GM12872 (cell line): Measurements from ENCODE around the gene TRAF1.

Experiments used
- TF ChIP-seq, protein P1 (sequence below): IDR thresholded peaks from 3 replicates; pipeline ENCODE4 v1.5.1; 2011; ENCODE audit warnings: low read depth, mild to moderate bottlenecking, low read length, moderate library complexity; ENCODE audit not compliant: insufficient read depth

The TRAF1 gene

DNA sequence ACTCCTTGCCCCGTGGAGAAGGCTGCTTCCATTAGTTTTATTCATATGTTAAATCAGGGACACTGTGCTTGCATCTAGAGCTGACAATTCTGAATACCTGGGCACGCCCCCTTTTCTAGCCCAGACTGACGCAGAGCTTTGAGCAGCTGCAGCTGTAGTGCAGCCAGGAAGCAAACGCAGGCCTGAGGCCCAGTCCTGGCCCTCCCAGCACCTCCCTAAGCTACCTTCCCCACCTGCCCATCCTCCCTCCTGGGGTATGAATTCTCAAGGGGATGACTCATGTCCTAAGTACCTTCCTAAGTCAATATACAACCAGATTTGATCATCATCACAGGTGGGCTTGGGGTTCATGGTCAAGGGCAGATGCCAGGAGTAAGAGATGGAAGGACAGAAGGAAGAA is 53.1 kb downstream of the TRAF1 start:
- TF ChIP-seq, protein P1, sequence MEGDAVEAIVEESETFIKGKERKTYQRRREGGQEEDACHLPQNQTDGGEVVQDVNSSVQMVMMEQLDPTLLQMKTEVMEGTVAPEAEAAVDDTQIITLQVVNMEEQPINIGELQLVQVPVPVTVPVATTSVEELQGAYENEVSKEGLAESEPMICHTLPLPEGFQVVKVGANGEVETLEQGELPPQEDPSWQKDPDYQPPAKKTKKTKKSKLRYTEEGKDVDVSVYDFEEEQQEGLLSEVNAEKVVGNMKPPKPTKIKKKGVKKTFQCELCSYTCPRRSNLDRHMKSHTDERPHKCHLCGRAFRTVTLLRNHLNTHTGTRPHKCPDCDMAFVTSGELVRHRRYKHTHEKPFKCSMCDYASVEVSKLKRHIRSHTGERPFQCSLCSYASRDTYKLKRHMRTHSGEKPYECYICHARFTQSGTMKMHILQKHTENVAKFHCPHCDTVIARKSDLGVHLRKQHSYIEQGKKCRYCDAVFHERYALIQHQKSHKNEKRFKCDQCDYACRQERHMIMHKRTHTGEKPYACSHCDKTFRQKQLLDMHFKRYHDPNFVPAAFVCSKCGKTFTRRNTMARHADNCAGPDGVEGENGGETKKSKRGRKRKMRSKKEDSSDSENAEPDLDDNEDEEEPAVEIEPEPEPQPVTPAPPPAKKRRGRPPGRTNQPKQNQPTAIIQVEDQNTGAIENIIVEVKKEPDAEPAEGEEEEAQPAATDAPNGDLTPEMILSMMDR, result no peak

DNA sequence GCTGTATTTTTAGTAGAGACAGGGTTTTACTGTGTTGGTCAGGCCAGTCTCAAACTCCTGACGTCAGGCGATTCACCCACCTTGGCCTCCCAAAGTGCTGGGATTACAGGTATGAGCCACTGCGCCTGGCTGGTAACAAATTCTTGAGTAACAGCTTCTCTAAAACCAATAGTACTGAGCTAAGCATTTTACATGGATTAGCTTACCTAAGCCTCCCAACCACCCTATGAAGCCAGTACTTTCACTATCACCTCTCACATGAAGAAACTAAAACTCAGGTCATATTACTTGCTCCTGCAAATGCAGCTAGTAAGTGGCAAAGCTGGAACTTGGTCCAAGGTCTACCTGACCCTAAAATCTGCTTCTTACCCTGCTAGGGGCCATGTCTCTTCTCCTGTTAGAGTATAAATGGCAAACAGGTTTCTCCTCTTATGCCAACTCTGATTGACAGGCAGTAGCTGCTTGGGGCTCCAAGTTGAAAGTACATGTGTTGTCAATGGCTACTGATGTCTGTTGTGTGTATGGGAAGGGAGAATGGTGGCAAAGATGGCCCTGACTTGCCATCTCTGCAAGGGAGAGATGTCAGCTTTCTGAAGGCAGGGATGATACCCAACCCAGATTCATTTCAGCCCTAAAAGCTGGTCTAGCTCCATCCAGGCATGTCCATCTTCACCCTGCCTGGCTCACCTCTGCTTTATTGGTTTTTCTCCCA is 53.6 kb downstream of the TRAF1 start:
- TF ChIP-seq, protein P1, result no peak

DNA sequence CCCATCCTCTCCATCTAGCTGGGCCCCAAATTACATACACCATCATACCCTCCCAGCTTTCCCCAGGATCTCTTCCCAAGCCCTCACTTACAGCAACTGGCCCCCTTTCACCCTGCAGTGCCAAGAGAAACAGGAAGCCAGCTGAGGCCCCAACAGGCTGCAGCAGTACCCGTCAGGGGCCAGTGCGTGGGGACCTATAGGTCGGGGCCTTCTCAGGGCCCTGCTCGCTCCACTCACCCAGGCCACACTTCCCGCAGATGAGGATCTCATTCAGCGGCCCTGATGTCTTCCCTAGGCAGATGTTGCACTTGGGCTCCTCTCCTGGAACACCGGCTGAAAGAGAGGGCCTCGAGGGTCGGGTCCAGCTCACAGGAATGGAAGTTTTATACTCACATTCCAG is 56.4 kb downstream of the TRAF1 start:
- TF ChIP-seq, protein P1, result no peak

DNA sequence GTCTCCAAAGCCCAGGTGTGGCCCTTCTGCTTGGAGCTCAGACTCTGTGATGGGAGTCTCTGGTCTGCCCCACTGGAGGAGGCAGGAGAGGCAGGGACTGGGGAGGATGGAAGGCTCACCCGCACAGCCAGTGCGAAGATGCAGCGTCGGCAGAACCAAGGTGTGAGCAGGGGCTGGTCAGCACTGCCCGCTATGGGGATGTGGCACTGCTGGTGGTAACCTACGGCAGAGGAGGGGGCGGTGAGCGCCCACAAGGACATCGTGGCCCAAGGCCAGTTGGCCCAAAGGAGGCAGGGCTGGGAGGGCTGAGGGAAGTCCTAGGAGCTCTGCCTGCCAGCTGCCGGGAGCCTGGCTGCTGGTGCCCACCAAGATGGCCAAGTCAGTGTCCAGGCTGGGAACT is 56.9 kb downstream of the TRAF1 start:
- TF ChIP-seq, protein P1, result no peak

- TF ChIP-seq, protein P1, result no peak
These were observed 57.3 kb downstream of the TRAF1 start for GRCh38 chr9:120869360-120869687.

DNA sequence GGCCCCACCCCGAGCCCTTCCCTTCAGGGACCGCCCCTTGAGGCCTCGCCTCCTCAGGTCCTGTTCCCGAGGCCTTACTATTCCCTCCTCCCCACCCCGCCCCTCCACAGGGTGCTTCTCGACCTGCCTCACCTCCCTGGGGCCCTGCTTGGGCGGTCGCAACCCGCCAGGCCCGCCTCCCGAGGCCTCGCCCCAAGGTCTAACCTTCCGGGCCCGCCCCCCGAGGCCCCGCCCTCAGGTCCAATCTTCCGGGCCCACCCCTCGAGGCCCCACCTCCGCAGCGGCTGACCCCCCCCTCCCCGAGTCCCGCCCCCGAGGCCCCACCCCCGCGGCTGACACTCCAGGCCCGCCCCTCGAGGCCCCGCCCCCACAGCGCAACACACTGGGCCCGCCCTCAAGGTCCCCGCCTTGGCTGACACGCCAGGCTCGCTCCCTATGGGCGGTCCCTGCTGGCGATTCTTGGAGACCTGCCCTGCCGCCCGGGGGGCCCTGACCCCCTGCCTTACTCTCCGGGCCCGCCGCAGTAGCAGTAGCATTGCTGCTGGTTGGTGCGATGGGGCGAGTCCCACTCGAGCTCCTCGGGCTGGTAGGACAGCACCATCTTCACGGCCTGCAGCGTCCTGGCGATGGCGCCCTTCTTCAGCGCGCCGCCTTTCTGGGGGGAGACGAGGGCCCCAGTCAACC is 57.8 kb downstream of the TRAF1 start:
- TF ChIP-seq, protein P1, result peak; percentile 60

- TF ChIP-seq, protein P1, result 0 out of 3 replicates have a peak, but pooled peaks have one; percentile 3
These were observed 58.3 kb downstream of the TRAF1 start for GRCh38 chr9:120868339-120868675.
